Osteocyte (in vitro differentiated cells): ENCODE measurements around the gene METTL4. TPM values are rescaled to one million over a fixed set of nuclear protein-coding genes. Genes with fewer than 3 reads are reported as not detected.

Source experiments
- DNase-seq: peaks from one replicate; pipeline ENCODE4 v3.0.0; 2021; ENCODE audit warnings: mixed read lengths; ENCODE audit not compliant: unreplicated experiment; ENCODE audit errors: extremely low spot score
- H3K27ac Mint-ChIP-seq: one replicate; pipeline ENCODE4 v1.8.0; 2021; ENCODE audit warnings: mild to moderate bottlenecking, mixed read lengths; ENCODE audit not compliant: unreplicated experiment
- H3K27me3 Mint-ChIP-seq: one replicate; pipeline ENCODE4 v1.8.0; 2021; ENCODE audit warnings: mixed read lengths; ENCODE audit not compliant: unreplicated experiment
- H3K36me3 Mint-ChIP-seq: one replicate; pipeline ENCODE4 v1.8.0; 2021; ENCODE audit warnings: mixed read lengths; ENCODE audit not compliant: unreplicated experiment
- H3K4me1 Mint-ChIP-seq: one replicate; pipeline ENCODE4 v1.8.0; 2021; ENCODE audit warnings: mixed read lengths; ENCODE audit not compliant: unreplicated experiment
- H3K4me3 Mint-ChIP-seq: one replicate; pipeline ENCODE4 v1.8.0; 2021; ENCODE audit warnings: mild to moderate bottlenecking, moderate library complexity, mixed read lengths; ENCODE audit not compliant: unreplicated experiment
- H3K9me3 Mint-ChIP-seq: one replicate; pipeline ENCODE4 v1.8.0; 2021; ENCODE audit warnings: mixed read lengths; ENCODE audit not compliant: unreplicated experiment
- CTCF ChIP-seq: fragments of 200-600 bp; sonication (generic); IDR thresholded peaks from 2 replicates; pipeline ENCODE4 v1.5.0; 2021; ENCODE audit warnings: antibody characterized with exemption, mild to moderate bottlenecking, moderate library complexity
- total RNA-seq: library from RNA; stranded (reverse); gene quantifications from 2 replicates; pipeline ENCODE4 v1.2.1, GENCODE V29; 2021

Gene METTL4
- total RNA-seq, 1 donor from 2014 or later: 10.8 TPM

GRCh38 chr18:2502394-2502793 lies 68.9 kb downstream of the METTL4 start:
- Mint-ChIP-seq H3K4me3 (no peak overlapping the region), H3K9me3 (no peaks in the 10 kb centered on the region), H3K27me3 (peaks cover 2% of the 10 kb centered on the region), H3K36me3 (no peaks in the 10 kb centered on the region), H3K4me1 (no peaks in the 10 kb centered on the region), H3K27ac (no peak overlapping the region)
- no peak for TF ChIP-seq CTCF
- DNase-seq: no peak

DNA sequence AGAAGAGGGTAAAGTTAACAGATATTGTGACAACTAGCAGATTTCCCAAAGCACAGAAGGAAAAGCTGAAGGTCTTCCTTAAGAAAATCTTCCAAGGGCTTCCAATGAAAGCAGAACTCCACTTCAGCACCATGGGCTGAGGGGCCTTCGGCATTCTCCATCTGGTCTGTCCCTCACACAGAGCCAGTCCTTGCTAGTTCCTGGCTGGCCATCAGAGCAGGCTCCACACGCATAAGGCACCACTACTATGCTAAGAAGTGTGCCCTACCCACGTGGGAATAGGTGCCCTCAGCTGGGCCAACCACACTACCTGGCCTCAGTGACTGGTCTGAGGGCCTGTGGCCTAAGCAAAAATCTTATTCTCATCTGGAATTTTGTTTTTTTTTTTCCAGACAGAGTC lies 73.5 kb downstream of the METTL4 start:
- no peaks in the 10 kb centered on the region for H3K36me3 Mint-ChIP-seq
- no peak for TF ChIP-seq CTCF
- no peak for DNase-seq
- H3K4me1 Mint-ChIP-seq: no peaks in the 10 kb centered on the region
- no peak overlapping the region for H3K4me3 Mint-ChIP-seq
- H3K27me3 Mint-ChIP-seq: no peaks in the 10 kb centered on the region
- H3K27ac Mint-ChIP-seq: no peak overlapping the region
- H3K9me3 Mint-ChIP-seq: no peaks in the 10 kb centered on the region

DNA sequence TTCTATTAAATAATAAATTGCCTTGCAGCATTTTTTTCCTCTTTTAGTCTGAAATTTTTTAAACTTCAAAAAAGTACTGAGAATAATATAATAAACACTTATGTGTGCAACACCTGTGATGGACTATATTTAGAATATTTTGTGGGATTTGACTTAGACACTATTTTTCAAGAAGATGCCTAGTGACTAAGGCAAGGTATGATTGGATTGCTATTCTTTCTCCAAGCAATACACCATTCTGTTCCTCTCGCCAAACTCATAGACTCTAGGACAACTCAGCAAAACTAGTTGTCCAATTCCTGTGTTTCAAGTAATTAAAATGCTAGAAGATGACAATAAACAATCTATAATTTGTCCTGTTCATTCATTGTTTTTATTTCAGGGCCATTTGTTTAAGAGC lies 75.9 kb downstream of the METTL4 start:
- H3K4me3 Mint-ChIP-seq: no peak overlapping the region
- H3K9me3 Mint-ChIP-seq: no peaks in the 10 kb centered on the region
- H3K27ac Mint-ChIP-seq: no peak overlapping the region
- H3K4me1 Mint-ChIP-seq: no peaks in the 10 kb centered on the region
- H3K36me3 Mint-ChIP-seq: no peaks in the 10 kb centered on the region
- H3K27me3 Mint-ChIP-seq: no peaks in the 10 kb centered on the region
- DNase-seq: no peak
- no peak for TF ChIP-seq CTCF

- Mint-ChIP-seq H3K36me3 (no peaks in the 10 kb centered on the region), H3K4me3 (no peak overlapping the region), H3K27ac (no peak overlapping the region), H3K27me3 (no peaks in the 10 kb centered on the region), H3K4me1 (no peaks in the 10 kb centered on the region), H3K9me3 (no peaks in the 10 kb centered on the region)
- no peak for DNase-seq
- no peak for TF ChIP-seq CTCF
These were observed 76.4 kb downstream of the METTL4 start for GRCh38 chr18:2494921-2495320.

Other genes starting within 250 kb of the METTL4 start
- gene NDC80, start 52 bp upstream of the METTL4 start, total RNA-seq: 7.9 and 9.4 TPM in 2 replicates
- gene SMCHD1, start 84.2 kb upstream of the METTL4 start, total RNA-seq: 55.8 and 58.1 TPM in 2 replicates